Stimulated activated effector memory CD8-positive, alpha-beta T cell treated with anti-CD3 and anti-CD28 coated beads, Interleukin-12 subunit alpha, Interleukin-12 subunit beta, amount 100 ng/mL, for 72 hours (primary cell): ENCODE measurements around the gene GDNF.
"Not testable (repeated sequence)": the region's sequence is repeated elsewhere in the genome, so short reads cannot be mapped to it uniquely, and the experiment has no call there.

Source experiments
- ATAC-seq: fragments of 150-1000 bp; cut with Tn5 transposase; 2 replicates; pipeline ENCODE4 v1.10.0; 2021
- DNase-seq, 2 donors: peaks; one replicate each; pipeline ENCODE4 v3.0.0; 2021 to 2022; ENCODE audit warnings: low spot score in 2 of 2
- H3K27ac Mint-ChIP-seq: one replicate; pipeline ENCODE4 v1.8.0; 2022; ENCODE audit warnings: mild to moderate bottlenecking, mixed read lengths
- H3K36me3 Mint-ChIP-seq: one replicate; pipeline ENCODE4 v1.8.0; 2022; ENCODE audit warnings: mild to moderate bottlenecking, mixed read lengths
- H3K4me1 Mint-ChIP-seq: one replicate; pipeline ENCODE4 v1.8.0; 2022; ENCODE audit warnings: mixed read lengths
- H3K4me3 Mint-ChIP-seq: one replicate; pipeline ENCODE4 v1.8.0; 2022; ENCODE audit warnings: mild to moderate bottlenecking, mixed read lengths
- H3K9me3 Mint-ChIP-seq: one replicate; pipeline ENCODE4 v1.8.0; 2022; ENCODE audit warnings: mixed read lengths

The GDNF gene, protein sequence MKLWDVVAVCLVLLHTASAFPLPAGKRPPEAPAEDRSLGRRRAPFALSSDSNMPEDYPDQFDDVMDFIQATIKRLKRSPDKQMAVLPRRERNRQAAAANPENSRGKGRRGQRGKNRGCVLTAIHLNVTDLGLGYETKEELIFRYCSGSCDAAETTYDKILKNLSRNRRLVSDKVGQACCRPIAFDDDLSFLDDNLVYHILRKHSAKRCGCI

DNA sequence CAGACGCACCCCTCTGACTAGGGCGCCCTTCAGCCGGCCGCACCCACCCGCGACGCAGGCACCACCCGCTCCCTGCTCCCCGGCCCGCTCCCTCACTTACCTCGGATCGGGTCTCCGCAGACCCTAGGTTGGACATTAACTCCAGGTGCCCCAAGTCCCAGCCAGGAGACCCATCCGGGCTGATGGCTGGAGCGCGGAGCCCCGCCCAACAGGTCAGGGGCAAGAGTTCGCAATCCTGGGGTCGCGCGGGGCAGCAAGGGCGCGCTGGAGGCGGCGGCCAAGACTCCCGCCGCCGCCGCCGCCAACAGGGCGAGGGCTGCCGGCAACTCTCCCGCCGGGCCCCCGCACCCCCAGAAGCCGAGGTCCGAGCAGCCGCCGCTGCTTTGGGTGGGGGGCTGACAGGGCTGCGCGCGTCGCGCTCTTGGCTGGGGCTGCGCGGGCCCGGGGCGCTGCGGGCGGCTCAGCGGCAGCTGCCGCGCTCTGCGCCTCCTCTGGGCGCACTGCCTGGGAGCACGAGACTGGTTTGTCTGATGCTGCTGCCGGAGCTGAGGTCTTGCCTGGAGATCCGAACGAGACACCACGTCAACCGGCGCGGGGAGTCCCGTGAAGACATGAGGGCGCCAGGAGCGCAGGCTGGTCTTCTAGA, at the start of gene GDNF:
Gene GDNF (minus strand): TSS at position 635 of the 646 bp plus-strand sequence. CDS start 5,245 bp downstream, outside the sequence.
- Mint-ChIP-seq H3K4me3 (peak within 1 kb of the TSS; percentile 66), H3K36me3 (no peaks in the 10 kb centered on the region), H3K4me1 (peaks cover 26% of the 10 kb centered on the region), H3K9me3 (no peaks in the 10 kb centered on the region), H3K27ac (no peak within 1 kb of the TSS)
- ATAC-seq (peak; percentile 11), DNase-seq (no peak)

GRCh38 chr5:37888476-37888875, 48.6 kb upstream of the GDNF start:
- Mint-ChIP-seq H3K4me1 (no peaks in the 10 kb centered on the region), H3K36me3 (no peaks in the 10 kb centered on the region), H3K27ac (no peak overlapping the region), H3K4me3 (no peak overlapping the region), H3K9me3 (no peaks in the 10 kb centered on the region)
- ATAC-seq: no peak
- no peak for DNase-seq

DNA sequence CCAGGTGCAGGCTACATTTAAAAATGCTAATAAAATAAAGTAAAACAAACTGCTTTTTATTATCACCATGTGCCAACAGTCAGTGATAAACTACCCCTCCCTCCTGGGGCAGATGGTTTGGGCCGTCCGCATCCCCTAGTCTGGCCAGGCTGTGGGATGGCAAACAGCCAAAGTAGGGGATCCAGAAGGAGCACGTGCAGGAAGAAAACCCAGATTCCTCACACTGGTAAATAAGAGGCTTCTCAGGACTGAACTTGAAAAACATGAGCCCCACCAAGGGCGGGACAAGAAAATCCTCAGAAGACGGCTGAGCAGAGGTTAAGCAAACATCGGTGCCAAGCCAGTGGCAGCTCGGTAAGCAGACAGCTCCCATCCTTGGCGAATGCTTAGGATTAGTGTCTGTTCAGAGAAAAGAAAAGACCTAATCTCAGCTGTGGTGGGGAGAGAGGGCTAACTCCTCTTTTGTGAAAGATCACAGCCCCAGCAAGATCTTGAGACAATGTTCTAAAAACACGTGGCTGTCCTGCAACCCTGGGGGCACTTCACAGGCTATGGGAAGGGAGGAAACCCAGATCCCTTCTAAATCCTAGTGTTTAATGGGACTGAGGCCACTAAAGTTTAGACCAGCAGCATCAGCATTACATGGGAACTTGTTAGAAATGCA, 46.5 kb upstream of the GDNF start:
- Mint-ChIP-seq H3K36me3 (no peaks in the 10 kb centered on the region), H3K9me3 (no peaks in the 10 kb centered on the region), H3K4me3 (no peak overlapping the region), H3K27ac (no peak overlapping the region), H3K4me1 (no peaks in the 10 kb centered on the region)
- DNase-seq (no peak), ATAC-seq (no peak)

- no peak for ATAC-seq
- no peak for DNase-seq
- Mint-ChIP-seq H3K9me3 (no peaks in the 10 kb centered on the region), H3K4me3 (no peak overlapping the region), H3K36me3 (no peaks in the 10 kb centered on the region), H3K4me1 (no peaks in the 10 kb centered on the region), H3K27ac (no peak overlapping the region)
Observed at GRCh38 chr5:37882636-37883035, 42.8 kb upstream of the GDNF start.

DNA sequence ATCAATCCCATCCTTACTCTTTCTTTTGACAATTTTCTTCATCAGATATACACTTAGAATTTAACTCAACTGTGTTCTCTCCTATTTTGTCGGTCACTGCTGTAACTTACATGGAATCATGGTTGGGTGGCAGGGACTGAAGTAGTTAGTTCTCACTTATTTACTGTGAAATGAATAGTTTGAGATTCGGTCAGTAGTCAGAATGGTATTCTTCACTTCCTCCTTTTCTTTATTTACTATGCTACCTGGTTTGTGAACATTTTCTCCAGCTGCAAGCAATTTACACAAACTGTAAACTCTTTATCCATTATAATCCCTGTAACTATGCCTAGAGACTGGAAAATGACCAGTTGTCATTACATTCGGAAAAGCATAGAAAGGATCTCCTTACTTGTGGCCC, 41.5 kb upstream of the GDNF start:
- H3K4me1 Mint-ChIP-seq: no peaks in the 10 kb centered on the region
- ATAC-seq (no peak), DNase-seq (no peak)
- H3K36me3 Mint-ChIP-seq: no peaks in the 10 kb centered on the region
- H3K27ac Mint-ChIP-seq: no peak overlapping the region
- no peak overlapping the region for H3K4me3 Mint-ChIP-seq
- H3K9me3 Mint-ChIP-seq: no peaks in the 10 kb centered on the region

- ATAC-seq (no peak), DNase-seq (no peak)
- H3K36me3 Mint-ChIP-seq: no peaks in the 10 kb centered on the region
- H3K9me3 Mint-ChIP-seq: no peaks in the 10 kb centered on the region
- H3K4me1 Mint-ChIP-seq: no peaks in the 10 kb centered on the region
- H3K4me3 Mint-ChIP-seq: no peak overlapping the region
- no peak overlapping the region for H3K27ac Mint-ChIP-seq
Observed at GRCh38 chr5:37876943-37877342, 37.1 kb upstream of the GDNF start.

- DNase-seq (no peak), ATAC-seq (no peak)
- H3K4me3 Mint-ChIP-seq: no peak overlapping the region
- H3K27ac Mint-ChIP-seq: no peak overlapping the region
- H3K4me1 Mint-ChIP-seq: no peaks in the 10 kb centered on the region
- H3K9me3 Mint-ChIP-seq: no peaks in the 10 kb centered on the region
- H3K36me3 Mint-ChIP-seq: no peaks in the 10 kb centered on the region
Observed at GRCh38 chr5:37876245-37876644, 36.4 kb upstream of the GDNF start.

- H3K27ac Mint-ChIP-seq: no peak overlapping the region
- ATAC-seq (peak; percentile 24), DNase-seq (no peak)
- no peaks in the 10 kb centered on the region for H3K9me3 Mint-ChIP-seq
- H3K4me3 Mint-ChIP-seq: no peak overlapping the region
- H3K4me1 Mint-ChIP-seq: no peaks in the 10 kb centered on the region
- H3K36me3 Mint-ChIP-seq: no peaks in the 10 kb centered on the region
Observed at GRCh38 chr5:37875051-37875787, 35.4 kb upstream of the GDNF start.

- no peaks in the 10 kb centered on the region for H3K9me3 Mint-ChIP-seq
- H3K4me3 Mint-ChIP-seq: no peak overlapping the region
- no peak for DNase-seq
- H3K27ac Mint-ChIP-seq: no peak overlapping the region
- no peaks in the 10 kb centered on the region for H3K36me3 Mint-ChIP-seq
- H3K4me1 Mint-ChIP-seq: no peaks in the 10 kb centered on the region
- no peak for ATAC-seq
Observed at GRCh38 chr5:37873988-37874387, 34.1 kb upstream of the GDNF start.

- Mint-ChIP-seq H3K4me1 (no peaks in the 10 kb centered on the region), H3K36me3 (no peaks in the 10 kb centered on the region), H3K4me3 (no peak overlapping the region), H3K9me3 (no peaks in the 10 kb centered on the region), H3K27ac (no peak overlapping the region)
- DNase-seq: no peak
- ATAC-seq: no peak
Observed at GRCh38 chr5:37871023-37871815, 31.4 kb upstream of the GDNF start.

DNA sequence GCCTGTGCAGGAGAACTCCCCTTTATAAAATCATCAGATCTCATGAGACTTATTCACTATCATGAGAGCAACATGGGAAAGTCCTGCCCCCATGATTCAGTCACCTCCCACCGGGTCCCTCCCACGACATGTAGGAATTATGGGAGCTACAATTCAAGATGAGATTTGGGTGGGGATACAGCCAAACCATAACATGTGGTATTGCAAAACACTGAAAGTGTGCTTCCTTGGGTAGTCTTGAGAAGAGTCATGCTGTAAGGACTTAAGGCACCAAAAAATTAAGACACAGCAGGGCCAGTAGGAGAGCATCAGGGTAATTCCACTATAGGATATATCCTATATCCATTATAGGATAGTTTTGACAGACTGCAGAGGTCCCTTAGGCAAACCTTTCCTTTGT, 29.4 kb upstream of the GDNF start:
- DNase-seq: no peak
- ATAC-seq: no peak
- Mint-ChIP-seq H3K27ac (no peak overlapping the region), H3K36me3 (no peaks in the 10 kb centered on the region), H3K4me1 (no peaks in the 10 kb centered on the region), H3K4me3 (no peak overlapping the region), H3K9me3 (no peaks in the 10 kb centered on the region)

DNA sequence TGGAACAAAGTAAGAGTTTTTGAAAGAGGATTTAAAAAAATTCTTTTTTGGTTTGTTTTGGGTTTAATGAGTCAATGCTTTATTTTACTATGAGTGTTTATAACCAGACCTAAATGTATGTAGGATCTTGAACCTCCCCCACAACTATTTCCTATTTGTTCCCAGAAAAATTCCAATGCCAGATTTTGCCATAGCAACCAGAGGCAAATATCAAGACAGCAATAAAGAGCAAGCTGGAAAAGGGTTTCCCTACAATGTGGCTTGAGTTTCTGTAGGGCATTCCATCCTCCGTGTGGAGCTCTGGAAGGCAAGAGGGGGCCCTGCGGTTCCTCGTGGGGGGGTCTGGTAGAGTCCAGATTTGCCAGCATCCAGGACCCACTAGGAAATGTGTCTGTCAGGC, 27.8 kb upstream of the GDNF start:
- ATAC-seq (no peak), DNase-seq (no peak)
- Mint-ChIP-seq H3K36me3 (no peaks in the 10 kb centered on the region), H3K27ac (no peak overlapping the region), H3K4me1 (no peaks in the 10 kb centered on the region), H3K4me3 (no peak overlapping the region), H3K9me3 (no peaks in the 10 kb centered on the region)

- H3K36me3 Mint-ChIP-seq, H3K27ac Mint-ChIP-seq, H3K9me3 Mint-ChIP-seq, ATAC-seq, DNase-seq, H3K4me3 Mint-ChIP-seq, H3K4me1 Mint-ChIP-seq: not testable (repeated sequence)
Observed at GRCh38 chr5:37862907-37863306, 23.1 kb upstream of the GDNF start.

- Mint-ChIP-seq H3K4me1 (no peaks in the 10 kb centered on the region), H3K9me3 (peaks cover 4% of the 10 kb centered on the region), H3K36me3 (no peaks in the 10 kb centered on the region), H3K4me3 (no peak overlapping the region), H3K27ac (no peak overlapping the region)
- DNase-seq (no peak), ATAC-seq (no peak)
Observed at GRCh38 chr5:37860206-37860605, 20.4 kb upstream of the GDNF start.

- no peak for ATAC-seq
- H3K27ac Mint-ChIP-seq: no peak overlapping the region
- no peak for DNase-seq
- H3K9me3 Mint-ChIP-seq: peaks cover 4% of the 10 kb centered on the region
- H3K4me1 Mint-ChIP-seq: no peaks in the 10 kb centered on the region
- no peak overlapping the region for H3K4me3 Mint-ChIP-seq
- no peaks in the 10 kb centered on the region for H3K36me3 Mint-ChIP-seq
Observed at GRCh38 chr5:37859805-37860204, 20.0 kb upstream of the GDNF start.
